CD8-positive, alpha-beta memory T cell (primary cell): ENCODE data around the gene LINC00237. TPM values are rescaled to one million over a fixed set of nuclear protein-coding genes. Genes with fewer than 3 reads are reported as not detected.

Source experiments
- CTCF ChIA-PET: fragments of 350-600 bp; sonication (Branson Sonifier 250); formaldehyde crosslinking; loops from one replicate; lab custom pipeline; 2021; ENCODE audit warnings: antibody characterized with exemption; lab: Charles Lee
- POLR2A ChIA-PET: fragments of 350-600 bp; sonication (Branson Sonifier 250); formaldehyde crosslinking; loops from one replicate; lab custom pipeline; 2021; ENCODE audit warnings: antibody characterized with exemption; lab: Charles Lee
- DNase-seq, 5 donors: peaks; one replicate each; pipeline versions ENCODE4 v3.0.0 to v3.0.0-alpha.2; 2020 to 2022; ENCODE audit warnings: mixed read lengths in 1 of 5
- H3K27ac ChIP-seq: one replicate; pipeline ENCODE4 v1.7.0; 2013; ENCODE audit warnings: low read depth, mild to moderate bottlenecking, low read length, moderate library complexity
- H3K27me3 ChIP-seq: 2 replicates; pipeline ENCODE4 v1.7.0; 2013; ENCODE audit warnings: low read length, mild to moderate bottlenecking; ENCODE audit not compliant: insufficient read depth, poor library complexity, severe bottlenecking
- H3K36me3 ChIP-seq: 2 replicates; pipeline ENCODE4 v1.7.0; 2013; ENCODE audit warnings: mild to moderate bottlenecking, low read length, moderate library complexity; ENCODE audit not compliant: insufficient read depth
- H3K4me1 ChIP-seq: 2 replicates; pipeline ENCODE4 v1.7.0; 2013; ENCODE audit warnings: mild to moderate bottlenecking, low read length, moderate library complexity; ENCODE audit not compliant: insufficient read depth
- H3K4me3 ChIP-seq: 2 replicates; pipeline ENCODE4 v1.7.0; 2013; ENCODE audit warnings: mild to moderate bottlenecking, low read length
- H3K9me3 ChIP-seq: 2 replicates; pipeline ENCODE4 v1.7.0; 2013; ENCODE audit warnings: mild to moderate bottlenecking, low read length
- H3K27ac Mint-ChIP-seq, 8 donors: one replicate each; pipeline ENCODE4 v1.8.0; 2020 to 2021; ENCODE audit warnings: mixed read lengths in 8 of 8, mild to moderate bottlenecking in 6 of 8, inconsistent platforms in 3 of 8, moderate library complexity in 3 of 8
- H3K27me3 Mint-ChIP-seq, 2 donors: one replicate each; pipeline ENCODE4 v1.8.0; 2020 to 2021; ENCODE audit warnings: mixed read lengths in 2 of 2, mild to moderate bottlenecking in 1 of 2, moderate library complexity in 1 of 2
- H3K36me3 Mint-ChIP-seq, 3 donors: one replicate each; pipeline ENCODE4 v1.8.0; 2020 to 2021; ENCODE audit warnings: mixed read lengths in 3 of 3, inconsistent platforms in 1 of 3, mild to moderate bottlenecking in 1 of 3
- H3K4me1 Mint-ChIP-seq, 3 donors: one replicate each; pipeline ENCODE4 v1.8.0; 2020 to 2021; ENCODE audit warnings: mixed read lengths in 3 of 3, inconsistent platforms in 1 of 3, mild to moderate bottlenecking in 1 of 3
- H3K4me3 Mint-ChIP-seq, 7 donors: one replicate each; pipeline ENCODE4 v1.8.0; 2020 to 2021; ENCODE audit warnings: mixed read lengths in 7 of 7, mild to moderate bottlenecking in 6 of 7, moderate library complexity in 4 of 7, inconsistent platforms in 2 of 7
- H3K9me3 Mint-ChIP-seq, 5 donors: one replicate each; pipeline ENCODE4 v1.8.0; 2020 to 2022; ENCODE audit warnings: mixed read lengths in 5 of 5, mild to moderate bottlenecking in 3 of 5, moderate library complexity in 2 of 5, inconsistent platforms in 1 of 5
- polyA plus RNA-seq: library from polyadenylated mRNA; unstranded; fragments of 300-500 nt; fragmentation: Illumina TruSeq; gene quantifications from one replicate; pipeline ENCODE4 v1.2.3, GENCODE V29; 2021
- total RNA-seq, 2 experiments: library from RNA; stranded (reverse); gene quantifications; one replicate each; pipeline ENCODE4 v1.2.3, GENCODE V29; 2021

Gene LINC00237
- total and polyA plus RNA-seq, 3 experiments from 2014 or later, result not detected

DNA sequence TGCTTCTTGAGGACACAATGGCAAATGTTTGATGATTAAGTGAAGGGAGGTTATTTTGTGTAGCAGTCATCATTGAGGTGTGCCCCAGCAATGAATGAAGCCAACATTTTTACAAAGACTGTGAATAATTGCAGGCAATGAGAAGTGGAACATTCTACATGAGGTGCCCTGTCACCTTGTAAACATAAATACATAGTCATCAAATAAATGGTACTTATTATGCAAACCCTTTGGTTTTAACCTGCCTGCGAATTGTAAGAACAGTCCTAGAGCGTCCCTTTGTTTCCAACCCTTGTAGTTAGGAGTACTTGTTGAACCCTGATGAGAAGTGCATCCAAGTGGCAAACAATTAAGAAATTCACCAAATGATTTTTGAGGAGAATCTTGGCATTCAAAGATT is 12.6 kb upstream of the LINC00237 start:
- H3K27ac ChIP-seq, result no peak overlapping the region
- no peaks in the 10 kb centered on the region for H3K4me1 ChIP-seq
- DNase-seq, result no peak
- Mint-ChIP-seq H3K27ac (no peak overlapping the region), H3K9me3 (no peaks in the 10 kb centered on the region), H3K36me3 (peaks cover 0 to 4% (median 1%) of the 10 kb centered on the region in 3 donors), H3K27me3 (peaks cover 22 to 42% of the 10 kb centered on the region in 2 donors), H3K4me3 (no peak overlapping the region), H3K4me1 (no peaks in the 10 kb centered on the region)
- POLR2A ChIA-PET, result interaction anchor here (0.7 kb wide), 1 partner anchor 152 kb away, joined by 7 read pairs; no protein-coding TSS in a partner anchor
- H3K4me3 ChIP-seq, result no peak overlapping the region
- H3K9me3 ChIP-seq, result no peaks in the 10 kb centered on the region
- no peaks in the 10 kb centered on the region for H3K27me3 ChIP-seq
- H3K36me3 ChIP-seq, result no peaks in the 10 kb centered on the region
- CTCF ChIA-PET, result no interaction called here

- no peak for DNase-seq
- H3K27me3 Mint-ChIP-seq, result peaks cover 22 to 47% of the 10 kb centered on the region in 2 donors
- H3K4me1 Mint-ChIP-seq, result no peaks in the 10 kb centered on the region
- no peaks in the 10 kb centered on the region for H3K27me3 ChIP-seq
- no peaks in the 10 kb centered on the region for H3K36me3 ChIP-seq
- H3K27ac ChIP-seq, result no peak overlapping the region
- no peak overlapping the region for H3K4me3 Mint-ChIP-seq
- H3K9me3 Mint-ChIP-seq, result no peaks in the 10 kb centered on the region
- H3K9me3 ChIP-seq, result no peaks in the 10 kb centered on the region
- peaks cover 0 to 4% (median 1%) of the 10 kb centered on the region in 3 donors for H3K36me3 Mint-ChIP-seq
- ChIA-PET POLR2A (no interaction called here), CTCF (no interaction called here)
- H3K4me3 ChIP-seq, result no peak overlapping the region
- no peak overlapping the region for H3K27ac Mint-ChIP-seq
- H3K4me1 ChIP-seq, result no peaks in the 10 kb centered on the region
Observed at GRCh38 chr20:21118138-21118537, 12.0 kb upstream of the LINC00237 start.

DNA sequence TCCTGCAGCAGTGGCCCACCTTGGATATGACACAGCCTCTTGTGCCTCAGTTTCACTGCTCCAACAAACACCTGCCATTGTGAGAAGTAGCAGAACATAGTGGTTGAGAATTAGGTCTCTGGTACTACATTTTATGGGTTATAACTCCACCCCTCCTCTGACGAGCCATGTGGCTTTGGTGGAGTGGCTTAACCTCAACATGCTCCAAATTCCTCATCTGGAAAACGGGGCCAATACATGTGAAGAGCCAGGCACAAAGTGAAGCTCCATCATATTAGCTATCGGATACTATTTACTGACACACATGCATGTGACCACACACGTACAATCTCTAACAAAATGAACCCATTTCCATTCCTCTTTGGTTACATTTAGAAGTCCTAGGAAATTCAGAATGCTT is 11.4 kb upstream of the LINC00237 start:
- ChIA-PET CTCF (interaction anchor here (1.1 kb wide), 1 partner anchor 8 kb away, joined by 3 read pairs; the partner anchor contains the start of gene KIZ), POLR2A (no interaction called here)

GRCh38 chr20:21114584-21114983 is 8.4 kb upstream of the LINC00237 start:
- DNase-seq, result no peak
- H3K27ac Mint-ChIP-seq, result no peak overlapping the region
- Histone ChIP-seq H3K27me3 (no peaks in the 10 kb centered on the region), H3K4me1 (no peaks in the 10 kb centered on the region), H3K27ac (no peak overlapping the region), H3K9me3 (no peaks in the 10 kb centered on the region), H3K36me3 (no peaks in the 10 kb centered on the region), H3K4me3 (no peak overlapping the region)
- peaks cover 0 to 1% (median 0%) of the 10 kb centered on the region in 3 donors for H3K36me3 Mint-ChIP-seq
- H3K27me3 Mint-ChIP-seq, result peaks cover 20 to 53% of the 10 kb centered on the region in 2 donors
- CTCF ChIA-PET, result no interaction called here
- no peaks in the 10 kb centered on the region for H3K4me1 Mint-ChIP-seq
- H3K9me3 Mint-ChIP-seq, result no peaks in the 10 kb centered on the region
- H3K4me3 Mint-ChIP-seq, result no peak overlapping the region
- POLR2A ChIA-PET, result no interaction called here

More for the DNA sequence above, 11.4 kb upstream of the LINC00237 start:
- peaks cover 22 to 46% of the 10 kb centered on the region in 2 donors for H3K27me3 Mint-ChIP-seq
- Histone ChIP-seq H3K27me3 (no peaks in the 10 kb centered on the region), H3K27ac (no peak overlapping the region), H3K4me1 (no peaks in the 10 kb centered on the region), H3K36me3 (no peaks in the 10 kb centered on the region), H3K4me3 (no peak overlapping the region), H3K9me3 (no peaks in the 10 kb centered on the region)
- no peaks in the 10 kb centered on the region for H3K4me1 Mint-ChIP-seq
- no peaks in the 10 kb centered on the region for H3K9me3 Mint-ChIP-seq
- H3K36me3 Mint-ChIP-seq, result peaks cover 0 to 4% (median 1%) of the 10 kb centered on the region in 3 donors
- no peak overlapping the region for H3K27ac Mint-ChIP-seq
- H3K4me3 Mint-ChIP-seq, result no peak overlapping the region
- no peak for DNase-seq

DNA sequence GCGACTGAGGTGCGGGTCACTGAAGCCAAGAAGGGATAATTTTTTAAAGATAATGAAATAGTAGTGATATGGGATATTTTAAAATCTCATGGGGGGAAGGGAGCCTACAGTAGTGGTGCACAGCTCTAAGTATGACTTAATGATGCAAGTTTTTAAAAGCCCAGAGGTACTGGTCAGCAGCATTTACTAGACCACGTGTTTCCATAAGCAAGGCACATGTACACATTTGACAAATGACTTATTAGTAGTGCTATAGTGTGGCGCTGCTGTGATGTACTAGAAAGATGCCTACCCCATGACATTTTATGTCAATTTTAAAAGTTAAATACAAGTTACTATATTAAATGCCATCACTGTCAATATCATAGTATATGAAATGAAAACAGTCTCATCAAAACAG is 7.5 kb upstream of the LINC00237 start:
- H3K9me3 ChIP-seq, result no peaks in the 10 kb centered on the region
- ChIA-PET CTCF (no interaction called here), POLR2A (interaction anchor here (0.6 kb wide), 1 partner anchor 11 kb away, joined by 3 read pairs; no protein-coding TSS in a partner anchor)
- H3K27ac ChIP-seq, result no peak overlapping the region
- no peaks in the 10 kb centered on the region for H3K36me3 ChIP-seq
- no peaks in the 10 kb centered on the region for H3K9me3 Mint-ChIP-seq
- peaks cover 0 to 1% (median 0%) of the 10 kb centered on the region in 3 donors for H3K36me3 Mint-ChIP-seq
- H3K4me1 ChIP-seq, result no peaks in the 10 kb centered on the region
- H3K27me3 ChIP-seq, result no peaks in the 10 kb centered on the region
- no peak overlapping the region for H3K27ac Mint-ChIP-seq
- DNase-seq, result no peak
- H3K4me3 Mint-ChIP-seq, result no peak overlapping the region
- H3K4me1 Mint-ChIP-seq, result no peaks in the 10 kb centered on the region
- H3K27me3 Mint-ChIP-seq, result peaks cover 24 to 56% of the 10 kb centered on the region in 2 donors
- no peak overlapping the region for H3K4me3 ChIP-seq

DNA sequence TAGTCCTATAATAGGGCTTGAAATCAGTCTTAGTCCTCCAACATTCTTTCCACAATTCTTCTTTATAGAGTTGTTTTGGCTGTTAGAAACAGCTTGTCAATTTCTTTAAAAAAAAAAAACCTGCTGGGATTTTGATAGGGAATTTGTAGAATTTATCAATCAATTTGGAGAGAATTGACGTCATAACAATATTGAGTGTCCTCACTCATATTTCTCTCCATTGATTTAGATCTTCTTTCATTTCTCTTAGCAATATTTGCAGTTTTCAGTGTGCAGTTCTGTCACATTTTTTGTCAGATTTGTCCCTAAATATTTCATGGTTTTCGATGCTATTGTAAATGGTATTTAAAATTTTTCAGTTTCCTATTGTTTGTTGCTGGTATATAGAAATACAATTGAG is 5.3 kb upstream of the LINC00237 start:
- no peak overlapping the region for H3K4me3 Mint-ChIP-seq
- no peaks in the 10 kb centered on the region for H3K36me3 ChIP-seq
- DNase-seq, result no peak
- peaks cover 0 to 2% (median 2%) of the 10 kb centered on the region in 3 donors for H3K4me1 Mint-ChIP-seq
- H3K27ac Mint-ChIP-seq, result no peak overlapping the region
- ChIA-PET CTCF (no interaction called here), POLR2A (no interaction called here)
- H3K9me3 Mint-ChIP-seq, result no peaks in the 10 kb centered on the region
- peaks cover 0 to 1% (median 0%) of the 10 kb centered on the region in 3 donors for H3K36me3 Mint-ChIP-seq
- H3K27me3 Mint-ChIP-seq, result peaks cover 38 to 59% of the 10 kb centered on the region in 2 donors
- no peak overlapping the region for H3K27ac ChIP-seq
- no peaks in the 10 kb centered on the region for H3K9me3 ChIP-seq
- H3K4me3 ChIP-seq, result no peak overlapping the region
- H3K27me3 ChIP-seq, result peaks cover 22% of the 10 kb centered on the region
- H3K4me1 ChIP-seq, result no peaks in the 10 kb centered on the region

- H3K9me3 ChIP-seq, result no peaks in the 10 kb centered on the region
- peaks cover 28% of the 10 kb centered on the region for H3K27me3 ChIP-seq
- Mint-ChIP-seq H3K4me3 (no peak overlapping the region), H3K36me3 (no peaks in the 10 kb centered on the region), H3K27ac (no peak overlapping the region), H3K27me3 (peaks cover 38 to 59% of the 10 kb centered on the region in 2 donors), H3K9me3 (no peaks in the 10 kb centered on the region), H3K4me1 (peaks cover 0 to 8% (median 2%) of the 10 kb centered on the region in 3 donors)
- H3K36me3 ChIP-seq, result no peaks in the 10 kb centered on the region
- POLR2A ChIA-PET, result no interaction called here
- no peak for DNase-seq
- H3K4me3 ChIP-seq, result no peak overlapping the region
- CTCF ChIA-PET, result no interaction called here
- H3K27ac ChIP-seq, result no peak overlapping the region
- no peaks in the 10 kb centered on the region for H3K4me1 ChIP-seq
Observed at GRCh38 chr20:21110811-21111210, 4.7 kb upstream of the LINC00237 start.

DNA sequence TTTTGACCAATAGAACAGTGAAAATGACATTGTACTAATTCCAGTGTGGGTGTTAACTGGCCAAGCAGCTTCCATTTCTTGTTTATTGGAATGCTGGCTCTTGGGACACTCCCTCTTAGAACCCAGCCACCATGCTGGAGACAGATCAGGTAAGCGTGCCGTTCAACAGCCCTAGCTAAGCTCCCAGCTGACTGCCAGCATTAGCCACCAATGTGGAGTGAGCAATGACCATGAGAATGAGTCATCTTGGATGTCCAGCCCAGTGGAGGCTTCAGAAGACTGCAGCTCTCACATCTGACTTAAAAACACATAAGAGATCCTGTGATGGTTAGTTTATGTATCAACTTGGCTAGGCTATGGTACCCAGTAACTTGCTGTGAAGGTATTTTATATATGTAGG is 3.0 kb upstream of the LINC00237 start:
- H3K4me1 ChIP-seq, result peaks cover 3% of the 10 kb centered on the region
- peaks cover 44% of the 10 kb centered on the region for H3K27me3 ChIP-seq
- Mint-ChIP-seq H3K27me3 (peaks cover 45 to 65% of the 10 kb centered on the region in 2 donors), H3K4me1 (peaks cover under 1 to 20% (median 2%) of the 10 kb centered on the region in 3 donors), H3K9me3 (peaks cover 0 to under 1% (median 0%) of the 10 kb centered on the region in 5 donors), H3K36me3 (no peaks in the 10 kb centered on the region), H3K4me3 (no peak overlapping the region), H3K27ac (no peak overlapping the region)
- CTCF ChIA-PET, result no interaction called here
- no peak for DNase-seq
- H3K36me3 ChIP-seq, result no peaks in the 10 kb centered on the region
- H3K27ac ChIP-seq, result no peak overlapping the region
- no peak overlapping the region for H3K4me3 ChIP-seq
- POLR2A ChIA-PET, result no interaction called here
- no peaks in the 10 kb centered on the region for H3K9me3 ChIP-seq
